Heart left ventricle (tissue), 13 donors: Measurements from ENCODE around the gene RBMS3.

Experiments
- CTCF ChIP-seq, 12 donors: fragments of 200-600 bp; sonication (generic) in 4 of 12; IDR thresholded peaks; one replicate each; pipeline versions ENCODE4 v1.5.0 to v1.8.0; 2018 to 2022; ENCODE audit warnings: antibody characterized with exemption in 12 of 12, mild to moderate bottlenecking in 5 of 12
- POLR2A ChIP-seq, 2 donors: fragments of 450-650 bp; IDR thresholded peaks; one replicate each; pipeline ENCODE4 v1.6.1; 2017; ENCODE audit warnings: antibody characterized with exemption in 2 of 2, mild to moderate bottlenecking in 2 of 2, moderate library complexity in 2 of 2
- donor health status: ischemic (EF 13 %, LVEDD 7.1; RV severe dilation, severe dysfunction).
- donor health status: DM: no; HTN: yes; CAD: no.
- donor health status: DM: no; HTN: no; CAD: no.
- donor health status: ischemic (EF 25% LVEDD 6.9; RV normal size, moderate dysfunction).
- donor health status: ischemic (EF 25% LVEDD 5.7; RV mildly dilated, moderate dysfunction).
- donor health status: ischemic (EF 35%, LVEDD 5.7; RV mildly dilated, moderate dysfunction).
- donor health status: nonischemic (EF 11% LVEDD 7.7; RV severe dilation, severe dysfunction).
- donor health status: DM: yes; HTN: yes; CAD: no.
- donor health status: PGD.
- donor health status: ischemic (EF 29% LVEDD 5.4; RV normal size, mild dysfunction).
- donor health status: nonischemic (EF 23%, LVEDD 6.1; RV moderate dilation, normal function).

- TF ChIP-seq CTCF (IDR thresholded peaks at IDR 0.05) (no peak), POLR2A (IDR thresholded peaks at IDR 0.05) (no peak)
These were observed 253.1 kb downstream of the RBMS3 start for GRCh38 chr3:29534006-29534405.
